ENCODE measurements around the gene FAM186B. TPM values are rescaled to one million over a fixed set of nuclear protein-coding genes. Genes with fewer than 3 reads are reported as not detected.

FAM186B gene
- total and polyA plus RNA-seq, 2 of the 13 experiments (the other 11 are each of a cell fraction or from before 2014, with no cell fraction given), result 0.07 to 0.20 TPM

DNA sequence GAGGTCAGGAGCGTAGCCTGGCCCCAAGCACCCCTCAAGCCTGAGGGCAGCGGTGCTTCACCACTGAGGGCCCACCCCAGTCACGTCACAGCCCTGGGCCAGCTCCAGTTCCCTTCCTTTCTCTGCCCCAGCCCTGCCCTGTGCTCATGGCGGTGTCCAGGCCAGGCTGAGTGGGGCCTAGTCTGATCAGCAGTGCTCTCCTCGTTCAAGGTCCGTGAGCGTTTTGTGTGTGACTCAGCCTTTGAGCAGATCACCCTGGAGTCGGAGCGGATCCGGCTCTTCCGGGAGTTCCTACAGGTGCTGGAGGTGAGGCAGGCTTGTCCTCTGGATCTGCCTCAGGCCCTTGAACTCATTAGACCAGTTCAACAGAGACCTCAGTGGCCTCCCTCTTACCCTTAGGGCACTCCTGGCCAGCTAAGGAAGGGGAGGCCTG is 36.9 kb upstream of the FAM186B start (continued):
- TF ChIP-seq, protein P1, sequence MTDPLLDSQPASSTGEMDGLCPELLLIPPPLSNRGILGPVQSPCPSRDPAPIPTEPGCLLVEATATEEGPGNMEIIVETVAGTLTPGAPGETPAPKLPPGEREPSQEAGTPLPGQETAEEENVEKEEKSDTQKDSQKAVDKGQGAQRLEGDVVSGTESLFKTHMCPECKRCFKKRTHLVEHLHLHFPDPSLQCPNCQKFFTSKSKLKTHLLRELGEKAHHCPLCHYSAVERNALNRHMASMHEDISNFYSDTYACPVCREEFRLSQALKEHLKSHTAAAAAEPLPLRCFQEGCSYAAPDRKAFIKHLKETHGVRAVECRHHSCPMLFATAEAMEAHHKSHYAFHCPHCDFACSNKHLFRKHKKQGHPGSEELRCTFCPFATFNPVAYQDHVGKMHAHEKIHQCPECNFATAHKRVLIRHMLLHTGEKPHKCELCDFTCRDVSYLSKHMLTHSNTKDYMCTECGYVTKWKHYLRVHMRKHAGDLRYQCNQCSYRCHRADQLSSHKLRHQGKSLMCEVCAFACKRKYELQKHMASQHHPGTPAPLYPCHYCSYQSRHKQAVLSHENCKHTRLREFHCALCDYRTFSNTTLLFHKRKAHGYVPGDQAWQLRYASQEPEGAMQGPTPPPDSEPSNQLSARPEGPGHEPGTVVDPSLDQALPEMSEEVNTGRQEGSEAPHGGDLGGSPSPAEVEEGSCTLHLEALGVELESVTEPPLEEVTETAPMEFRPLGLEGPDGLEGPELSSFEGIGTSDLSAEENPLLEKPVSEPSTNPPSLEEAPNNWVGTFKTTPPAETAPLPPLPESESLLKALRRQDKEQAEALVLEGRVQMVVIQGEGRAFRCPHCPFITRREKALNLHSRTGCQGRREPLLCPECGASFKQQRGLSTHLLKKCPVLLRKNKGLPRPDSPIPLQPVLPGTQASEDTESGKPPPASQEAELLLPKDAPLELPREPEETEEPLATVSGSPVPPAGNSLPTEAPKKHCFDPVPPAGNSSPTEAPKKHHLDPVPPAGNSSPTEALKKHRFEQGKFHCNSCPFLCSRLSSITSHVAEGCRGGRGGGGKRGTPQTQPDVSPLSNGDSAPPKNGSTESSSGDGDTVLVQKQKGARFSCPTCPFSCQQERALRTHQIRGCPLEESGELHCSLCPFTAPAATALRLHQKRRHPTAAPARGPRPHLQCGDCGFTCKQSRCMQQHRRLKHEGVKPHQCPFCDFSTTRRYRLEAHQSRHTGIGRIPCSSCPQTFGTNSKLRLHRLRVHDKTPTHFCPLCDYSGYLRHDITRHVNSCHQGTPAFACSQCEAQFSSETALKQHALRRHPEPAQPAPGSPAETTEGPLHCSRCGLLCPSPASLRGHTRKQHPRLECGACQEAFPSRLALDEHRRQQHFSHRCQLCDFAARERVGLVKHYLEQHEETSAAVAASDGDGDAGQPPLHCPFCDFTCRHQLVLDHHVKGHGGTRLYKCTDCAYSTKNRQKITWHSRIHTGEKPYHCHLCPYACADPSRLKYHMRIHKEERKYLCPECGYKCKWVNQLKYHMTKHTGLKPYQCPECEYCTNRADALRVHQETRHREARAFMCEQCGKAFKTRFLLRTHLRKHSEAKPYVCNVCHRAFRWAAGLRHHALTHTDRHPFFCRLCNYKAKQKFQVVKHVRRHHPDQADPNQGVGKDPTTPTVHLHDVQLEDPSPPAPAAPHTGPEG (CRISPR knock-in tag; IDR thresholded peaks at IDR 0.05), result no peak
- TF ChIP-seq ZNF121 (CRISPR knock-in tag; IDR thresholded peaks at IDR 0.05), result no peak
- TF ChIP-seq, protein P2, sequence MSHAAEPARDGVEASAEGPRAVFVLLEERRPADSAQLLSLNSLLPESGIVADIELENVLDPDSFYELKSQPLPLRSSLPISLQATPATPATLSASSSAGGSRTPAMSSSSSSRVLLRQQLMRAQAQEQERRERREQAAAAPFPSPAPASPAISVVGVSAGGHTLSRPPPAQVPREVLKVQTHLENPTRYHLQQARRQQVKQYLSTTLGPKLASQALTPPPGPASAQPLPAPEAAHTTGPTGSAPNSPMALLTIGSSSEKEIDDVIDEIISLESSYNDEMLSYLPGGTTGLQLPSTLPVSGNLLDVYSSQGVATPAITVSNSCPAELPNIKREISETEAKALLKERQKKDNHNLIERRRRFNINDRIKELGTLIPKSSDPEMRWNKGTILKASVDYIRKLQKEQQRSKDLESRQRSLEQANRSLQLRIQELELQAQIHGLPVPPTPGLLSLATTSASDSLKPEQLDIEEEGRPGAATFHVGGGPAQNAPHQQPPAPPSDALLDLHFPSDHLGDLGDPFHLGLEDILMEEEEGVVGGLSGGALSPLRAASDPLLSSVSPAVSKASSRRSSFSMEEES (CRISPR knock-in tag; IDR thresholded peaks at IDR 0.05), result no peak
- TF ChIP-seq IKZF1 (IDR thresholded peaks at IDR 0.05), result no peak
- no peak for TF ChIP-seq SRSF1 (optimal IDR thresholded peaks at IDR 0.05; ENCODE audit: low read depth, low read length)
- TF ChIP-seq ADNP (CRISPR knock-in tag; IDR thresholded peaks at IDR 0.05), result no peak
- TF ChIP-seq, protein P3, sequence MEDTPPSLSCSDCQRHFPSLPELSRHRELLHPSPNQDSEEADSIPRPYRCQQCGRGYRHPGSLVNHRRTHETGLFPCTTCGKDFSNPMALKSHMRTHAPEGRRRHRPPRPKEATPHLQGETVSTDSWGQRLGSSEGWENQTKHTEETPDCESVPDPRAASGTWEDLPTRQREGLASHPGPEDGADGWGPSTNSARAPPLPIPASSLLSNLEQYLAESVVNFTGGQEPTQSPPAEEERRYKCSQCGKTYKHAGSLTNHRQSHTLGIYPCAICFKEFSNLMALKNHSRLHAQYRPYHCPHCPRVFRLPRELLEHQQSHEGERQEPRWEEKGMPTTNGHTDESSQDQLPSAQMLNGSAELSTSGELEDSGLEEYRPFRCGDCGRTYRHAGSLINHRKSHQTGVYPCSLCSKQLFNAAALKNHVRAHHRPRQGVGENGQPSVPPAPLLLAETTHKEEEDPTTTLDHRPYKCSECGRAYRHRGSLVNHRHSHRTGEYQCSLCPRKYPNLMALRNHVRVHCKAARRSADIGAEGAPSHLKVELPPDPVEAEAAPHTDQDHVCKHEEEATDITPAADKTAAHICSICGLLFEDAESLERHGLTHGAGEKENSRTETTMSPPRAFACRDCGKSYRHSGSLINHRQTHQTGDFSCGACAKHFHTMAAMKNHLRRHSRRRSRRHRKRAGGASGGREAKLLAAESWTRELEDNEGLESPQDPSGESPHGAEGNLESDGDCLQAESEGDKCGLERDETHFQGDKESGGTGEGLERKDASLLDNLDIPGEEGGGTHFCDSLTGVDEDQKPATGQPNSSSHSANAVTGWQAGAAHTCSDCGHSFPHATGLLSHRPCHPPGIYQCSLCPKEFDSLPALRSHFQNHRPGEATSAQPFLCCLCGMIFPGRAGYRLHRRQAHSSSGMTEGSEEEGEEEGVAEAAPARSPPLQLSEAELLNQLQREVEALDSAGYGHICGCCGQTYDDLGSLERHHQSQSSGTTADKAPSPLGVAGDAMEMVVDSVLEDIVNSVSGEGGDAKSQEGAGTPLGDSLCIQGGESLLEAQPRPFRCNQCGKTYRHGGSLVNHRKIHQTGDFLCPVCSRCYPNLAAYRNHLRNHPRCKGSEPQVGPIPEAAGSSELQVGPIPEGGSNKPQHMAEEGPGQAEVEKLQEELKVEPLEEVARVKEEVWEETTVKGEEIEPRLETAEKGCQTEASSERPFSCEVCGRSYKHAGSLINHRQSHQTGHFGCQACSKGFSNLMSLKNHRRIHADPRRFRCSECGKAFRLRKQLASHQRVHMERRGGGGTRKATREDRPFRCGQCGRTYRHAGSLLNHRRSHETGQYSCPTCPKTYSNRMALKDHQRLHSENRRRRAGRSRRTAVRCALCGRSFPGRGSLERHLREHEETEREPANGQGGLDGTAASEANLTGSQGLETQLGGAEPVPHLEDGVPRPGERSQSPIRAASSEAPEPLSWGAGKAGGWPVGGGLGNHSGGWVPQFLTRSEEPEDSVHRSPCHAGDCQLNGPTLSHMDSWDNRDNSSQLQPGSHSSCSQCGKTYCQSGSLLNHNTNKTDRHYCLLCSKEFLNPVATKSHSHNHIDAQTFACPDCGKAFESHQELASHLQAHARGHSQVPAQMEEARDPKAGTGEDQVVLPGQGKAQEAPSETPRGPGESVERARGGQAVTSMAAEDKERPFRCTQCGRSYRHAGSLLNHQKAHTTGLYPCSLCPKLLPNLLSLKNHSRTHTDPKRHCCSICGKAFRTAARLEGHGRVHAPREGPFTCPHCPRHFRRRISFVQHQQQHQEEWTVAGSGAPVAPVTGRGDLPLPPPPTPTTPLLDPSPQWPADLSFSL (CRISPR knock-in tag; IDR thresholded peaks at IDR 0.05), result no peak
- TF ChIP-seq ZMYM3 (CRISPR knock-in tag; IDR thresholded peaks at IDR 0.05), result peak; percentile 14; the same call in 1 of the 2 replicates
- peak; percentile 65; the same call in 1 of the 2 replicates for TF ChIP-seq ZNF44 (CRISPR knock-in tag; IDR thresholded peaks at IDR 0.05)
- TF ChIP-seq REPIN1 (CRISPR knock-in tag; IDR thresholded peaks at IDR 0.05; ENCODE audit: borderline replicate concordance, low read depth), result no peak
- TF ChIP-seq GTF3A (CRISPR knock-in tag; conservative IDR thresholded peaks at IDR 0.05), result no peak
- TF ChIP-seq ZNF766 (CRISPR knock-in tag; IDR thresholded peaks at IDR 0.05; ENCODE audit: borderline replicate concordance), result no peak; the same call in 1 of the 2 replicates
- TF ChIP-seq, protein P4, sequence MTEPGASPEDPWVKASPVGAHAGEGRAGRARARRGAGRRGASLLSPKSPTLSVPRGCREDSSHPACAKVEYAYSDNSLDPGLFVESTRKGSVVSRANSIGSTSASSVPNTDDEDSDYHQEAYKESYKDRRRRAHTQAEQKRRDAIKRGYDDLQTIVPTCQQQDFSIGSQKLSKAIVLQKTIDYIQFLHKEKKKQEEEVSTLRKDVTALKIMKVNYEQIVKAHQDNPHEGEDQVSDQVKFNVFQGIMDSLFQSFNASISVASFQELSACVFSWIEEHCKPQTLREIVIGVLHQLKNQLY (CRISPR knock-in tag; IDR thresholded peaks at IDR 0.05), result peak; percentile 42; the same call in 1 of the 2 replicates
- no peak for TF ChIP-seq ZNF7 (CRISPR knock-in tag; IDR thresholded peaks at IDR 0.05)
- TF ChIP-seq, protein P5, sequence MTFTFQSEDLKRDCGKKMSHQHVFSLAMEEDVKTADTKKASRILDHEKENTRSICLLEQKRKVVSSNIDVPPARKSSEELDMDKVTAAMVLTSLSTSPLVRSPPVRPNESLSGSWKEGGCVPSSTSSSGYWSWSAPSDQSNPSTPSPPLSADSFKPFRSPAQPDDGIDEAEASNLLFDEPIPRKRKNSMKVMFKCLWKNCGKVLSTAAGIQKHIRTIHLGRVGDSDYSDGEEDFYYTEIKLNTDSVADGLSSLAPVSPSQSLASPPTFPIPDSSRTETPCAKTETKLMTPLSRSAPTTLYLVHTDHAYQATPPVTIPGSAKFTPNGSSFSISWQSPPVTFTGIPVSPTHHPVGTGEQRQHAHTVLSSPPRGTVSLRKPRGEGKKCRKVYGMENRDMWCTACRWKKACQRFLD (CRISPR knock-in tag; IDR thresholded peaks at IDR 0.05; ENCODE audit: borderline replicate concordance), result no peak
